Measurements from ENCODE around the gene SLX9.

SLX9 gene

GRCh38 chr21:44980562-44981489 lies 41.0 kb downstream of the SLX9 start:
- no peak for DNase-seq

GRCh38 chr21:44982558-44983250 lies 42.9 kb downstream of the SLX9 start:
- no peak for DNase-seq

- DNase-seq, result no peak
Measured at GRCh38 chr21:44983421-44984206, 43.8 kb downstream of the SLX9 start.

- DNase-seq, result no peak
Measured at GRCh38 chr21:44984428-44984791, 44.6 kb downstream of the SLX9 start.

GRCh38 chr21:44984792-44985440 lies 45.1 kb downstream of the SLX9 start:
- no peak for DNase-seq

GRCh38 chr21:44985441-44986401 lies 45.9 kb downstream of the SLX9 start:
- no peak for DNase-seq

GRCh38 chr21:44986471-44987291 lies 46.9 kb downstream of the SLX9 start:
- no peak for DNase-seq

- DNase-seq, result no peak
Measured at GRCh38 chr21:44987301-44987885, 47.6 kb downstream of the SLX9 start.

- DNase-seq, result no peak
Measured at GRCh38 chr21:44987886-44988606, 48.2 kb downstream of the SLX9 start.

- no peak for DNase-seq
Measured at GRCh38 chr21:44988607-44989536, 49.0 kb downstream of the SLX9 start.

- no peak for DNase-seq
Measured at GRCh38 chr21:44989537-44989886, 49.7 kb downstream of the SLX9 start.

- no peak for DNase-seq
Measured at GRCh38 chr21:44989943-44990780, 50.3 kb downstream of the SLX9 start.

- DNase-seq, result no peak
Measured at GRCh38 chr21:44990921-44991320, 51.1 kb downstream of the SLX9 start.

GRCh38 chr21:44991538-44992483 lies 52.0 kb downstream of the SLX9 start:
- no peak for DNase-seq

- DNase-seq, result no peak
Measured at GRCh38 chr21:44992608-44993031, 52.8 kb downstream of the SLX9 start.

- no peak for DNase-seq
Measured at GRCh38 chr21:44993321-44994046, 53.7 kb downstream of the SLX9 start.
